HUDEP-2 (cell line): ENCODE results near the gene LRFN4.
A peak's percentile ranks its signal among the peaks of the same experiment; 100 is the strongest.

ENCODE experiments used
- DNase-seq, 76 experiments: peaks; one replicate each; lab custom pipeline; 2025; ENCODE audit not compliant: unreplicated experiment in 76 of 76; lab: John Stamatoyannopoulos, UW

Gene LRFN4

GRCh38 chr11:66857234-66857926 lies 516 bp downstream of the LRFN4 start:
- peak in 5 of 76 experiments; percentile 18 to 38 (median 27) for DNase-seq

GRCh38 chr11:66857927-66858185 lies 992 bp downstream of the LRFN4 start:
- DNase-seq: peak in 5 of 76 experiments; percentile 10 to 38 (median 25)

- peak in 1 of 76 experiments; percentile 37 for DNase-seq
Measured at GRCh38 chr11:66858186-66858938, 1.5 kb downstream of the LRFN4 start.

GRCh38 chr11:66858939-66859685 lies 2.2 kb downstream of the LRFN4 start:
- DNase-seq: peak in 9 of 76 experiments; percentile 17 to 55 (median 29)

GRCh38 chr11:66859686-66860448 lies 3.0 kb downstream of the LRFN4 start:
- peak in 46 of 76 experiments; percentile 7 to 78 (median 40) for DNase-seq

- peak in 3 of 76 experiments; percentile 7 to 34 (median 24) for DNase-seq
Measured at GRCh38 chr11:66860449-66860831, 3.6 kb downstream of the LRFN4 start.

- no peak for DNase-seq
Measured at GRCh38 chr11:66861038-66861773, 4.3 kb downstream of the LRFN4 start.

GRCh38 chr11:66861774-66862558 lies 5.1 kb downstream of the LRFN4 start:
- DNase-seq: no peak

GRCh38 chr11:66862559-66863037 lies 5.7 kb downstream of the LRFN4 start:
- no peak for DNase-seq

- DNase-seq: no peak
Measured at GRCh38 chr11:66863428-66864125, 6.7 kb downstream of the LRFN4 start.

- no peak for DNase-seq
Measured at GRCh38 chr11:66864172-66864901, 7.5 kb downstream of the LRFN4 start.

- DNase-seq: no peak
Measured at GRCh38 chr11:66864924-66865697, 8.2 kb downstream of the LRFN4 start.

- no peak for DNase-seq
Measured at GRCh38 chr11:66866007-66866406, 9.1 kb downstream of the LRFN4 start.

GRCh38 chr11:66866511-66866986 lies 9.7 kb downstream of the LRFN4 start:
- DNase-seq: no peak

GRCh38 chr11:66867425-66868040 lies 10.7 kb downstream of the LRFN4 start:
- no peak for DNase-seq

GRCh38 chr11:66868082-66868725 lies 11.3 kb downstream of the LRFN4 start:
- no peak for DNase-seq
